H1 (cell line): ENCODE data around the gene C1orf52. TPM values are rescaled to one million over a fixed set of nuclear protein-coding genes. Genes with fewer than 3 reads are reported as not detected.

ENCODE experiments used
- CTCF ChIA-PET: fragments of 300-600 bp; sonication (Branson Sonifier 250); formaldehyde crosslinking; loops from one replicate; lab custom pipeline; 2021; ENCODE audit not compliant: partially characterized antibody; lab: Charles Lee
- POLR2A ChIA-PET: fragments of 300-600 bp; sonication (Branson Sonifier 250); formaldehyde crosslinking; loops from one replicate; lab custom pipeline; 2021; ENCODE audit warnings: inconsistent platforms; ENCODE audit not compliant: partially characterized antibody; lab: Charles Lee
- DNase-seq, 2 experiments: peaks; one replicate each; pipeline versions ENCODE4 v3.0.0 to v3.0.0-alpha.2; 2010 to 2022; ENCODE audit warnings: low spot score in 2 of 2, low read depth in 1 of 2, mixed read lengths in 1 of 2
- FAIRE-seq: peaks from 2 replicates; lab custom pipeline; 2011; peaks lifted over from hg19 to GRCh38; lab: Jason Lieb, UNC
- H2AFZ ChIP-seq: 2 replicates; pipeline ENCODE4 v1.8.1; 2012; ENCODE audit warnings: low read length, inconsistent platforms
- H2AK5ac ChIP-seq: 2 replicates; pipeline ENCODE4 v1.6.1; 2013; ENCODE audit warnings: low read depth, low read length
- H2BK120ac ChIP-seq: replicated peaks from 2 replicates; pipeline ENCODE3; 2013; ENCODE audit warnings: low read depth, low read length, inconsistent platforms
- H2BK12ac ChIP-seq: 2 replicates; pipeline ENCODE4 v1.6.1; 2013; ENCODE audit warnings: low read depth, low read length
- H2BK15ac ChIP-seq: 2 replicates; pipeline ENCODE4 v1.6.1; 2013; ENCODE audit warnings: low read length
- H2BK20ac ChIP-seq: 2 replicates; pipeline ENCODE4 v1.6.1; 2013; ENCODE audit warnings: low read length
- H2BK5ac ChIP-seq: 2 replicates; pipeline ENCODE4 v1.6.1; 2013; ENCODE audit warnings: low read depth, low read length
- H3K14ac ChIP-seq: 2 replicates; pipeline ENCODE4 v1.6.1; 2013; ENCODE audit warnings: inconsistent platforms; ENCODE audit not compliant: insufficient read length
- H3K18ac ChIP-seq: 2 replicates; pipeline ENCODE4 v1.6.1; 2013; ENCODE audit warnings: low read length; ENCODE audit errors: extremely low read depth
- H3K23ac ChIP-seq: 2 replicates; pipeline ENCODE4 v1.6.1; 2013; ENCODE audit warnings: inconsistent platforms; ENCODE audit not compliant: insufficient read length
- H3K23me2 ChIP-seq: 2 replicates; pipeline ENCODE4 v1.6.1; 2013; ENCODE audit warnings: low read depth, low read length
- H3K27ac ChIP-seq: 2 replicates; pipeline ENCODE4 v1.6.1; 2011; ENCODE audit warnings: low read depth, low read length, inconsistent platforms
- H3K27me3 ChIP-seq, 4 experiments: replicated peaks in 1 of 4; 1 replicate in 1 of 4; 2 replicates in 3 of 4; pipeline versions ENCODE4 v1.6.1 to v1.8.1; 2011 to 2013; ENCODE audit warnings: low read length in 3 of 4, mild to moderate bottlenecking in 3 of 4, inconsistent platforms in 2 of 4, mixed read lengths in 2 of 4, moderate library complexity in 1 of 4; ENCODE audit not compliant: control insufficient read depth in 3 of 4, insufficient read depth in 3 of 4; ENCODE audit errors: extremely low read depth in 1 of 4
- H3K36me3 ChIP-seq, 4 experiments: 2 replicates each; pipeline versions ENCODE4 v1.6.1 to v1.8.1; 2011 to 2013; ENCODE audit warnings: mild to moderate bottlenecking in 4 of 4, low read length in 3 of 4, moderate library complexity in 2 of 4, control low read depth in 1 of 4, inconsistent platforms in 1 of 4; ENCODE audit not compliant: insufficient read depth in 4 of 4, control insufficient read depth in 2 of 4
- H3K4ac ChIP-seq: replicated peaks from 2 replicates; pipeline ENCODE3; 2013; ENCODE audit warnings: low read length, low read depth, mixed read lengths, inconsistent platforms; ENCODE audit not compliant: insufficient read length
- H3K4me1 ChIP-seq, 4 experiments: replicated peaks in 1 of 4; 1 replicate in 1 of 4; 2 replicates in 3 of 4; pipeline versions ENCODE4 v1.6.1 to v1.8.1; 2011 to 2013; ENCODE audit warnings: low read length in 3 of 4, inconsistent platforms in 2 of 4, mixed read lengths in 1 of 4; ENCODE audit not compliant: insufficient read depth in 4 of 4, control insufficient read depth in 3 of 4
- H3K4me2 ChIP-seq, 2 experiments: 2 replicates each; pipeline versions ENCODE4 v1.6.1 to v1.8.1; 2011 to 2013; ENCODE audit warnings: low read depth in 2 of 2, low read length in 2 of 2, control low read depth in 1 of 2, inconsistent platforms in 1 of 2, mild to moderate bottlenecking in 1 of 2; ENCODE audit not compliant: insufficient read depth in 1 of 2
- H3K4me3 ChIP-seq, 4 experiments: fragments of 200-600, 300-600 bp in 1 of 4; sonication (generic), shearing (Covaris generic), sonication (Bioruptor Twin) in 1 of 4; 2 replicates each; pipeline versions ENCODE4 v1.5.1 to v1.8.1; 2011 to 2016; ENCODE audit warnings: low read length in 4 of 4, low read depth in 3 of 4, control low read depth in 2 of 4, inconsistent platforms in 2 of 4, mild to moderate bottlenecking in 2 of 4, mixed read lengths in 1 of 4, moderate library complexity in 1 of 4; ENCODE audit not compliant: insufficient read depth in 2 of 4; ENCODE audit errors: extremely low read depth in 1 of 4
- H3K56ac ChIP-seq: replicated peaks from 2 replicates; pipeline ENCODE3; 2013; ENCODE audit warnings: low read depth, mild to moderate bottlenecking, mixed read lengths, low read length, inconsistent platforms; ENCODE audit not compliant: insufficient read length
- H3K79me1 ChIP-seq: 2 replicates; pipeline ENCODE4 v1.6.1; 2013; ENCODE audit warnings: low read depth, low read length, control low read depth
- H3K79me2 ChIP-seq, 2 experiments: 2 replicates each; pipeline versions ENCODE4 v1.6.1 to v1.8.1; 2012 to 2013; ENCODE audit warnings: low read length in 2 of 2, mild to moderate bottlenecking in 2 of 2, inconsistent platforms in 1 of 2; ENCODE audit not compliant: insufficient read depth in 2 of 2, control insufficient read depth in 1 of 2
- H3K9ac ChIP-seq, 4 experiments: replicated peaks in 1 of 4; 1 replicate in 1 of 4; 2 replicates in 3 of 4; pipeline versions ENCODE4 v1.6.1 to v1.8.1; 2011 to 2013; ENCODE audit warnings: low read depth in 3 of 4, low read length in 3 of 4, control low read depth in 2 of 4, mild to moderate bottlenecking in 2 of 4, moderate library complexity in 2 of 4, inconsistent platforms in 1 of 4; ENCODE audit errors: extremely low read depth in 1 of 4
- H3K9me3 ChIP-seq, 2 experiments: 2 replicates each; pipeline versions ENCODE4 v1.6.1 to v1.8.1; 2012 to 2013; ENCODE audit warnings: mild to moderate bottlenecking in 2 of 2, moderate library complexity in 2 of 2, control low read depth in 1 of 2, inconsistent platforms in 1 of 2, low read depth in 1 of 2, low read length in 1 of 2, mixed read lengths in 1 of 2; ENCODE audit not compliant: insufficient read depth in 2 of 2
- H4K20me1 ChIP-seq, 2 experiments: replicated peaks in 1 of 2; 2 replicates each; pipeline versions ENCODE3 to v1.8.1; 2011 to 2013; ENCODE audit warnings: inconsistent platforms in 2 of 2, low read length in 2 of 2, mild to moderate bottlenecking in 1 of 2; ENCODE audit not compliant: insufficient read depth in 2 of 2, control insufficient read depth in 1 of 2
- H4K5ac ChIP-seq: 2 replicates; pipeline ENCODE4 v1.6.1; 2013; ENCODE audit warnings: low read length, low read depth, mixed read lengths, inconsistent platforms; ENCODE audit not compliant: insufficient read length
- H4K8ac ChIP-seq: 2 replicates; pipeline ENCODE4 v1.8.0; 2013; ENCODE audit warnings: mild to moderate bottlenecking, moderate library complexity, low read length, inconsistent platforms; ENCODE audit not compliant: insufficient read depth; ENCODE audit errors: extremely low read depth
- H4K91ac ChIP-seq: replicated peaks from 2 replicates; pipeline ENCODE3; 2013; ENCODE audit warnings: low read length, mixed read lengths, inconsistent platforms; ENCODE audit not compliant: insufficient read length
- ASH2L ChIP-seq: fragments of 200-600, 300-600 bp; sonication (generic); IDR thresholded peaks from one replicate; pipeline ENCODE4 v1.7.1; 2017; ENCODE audit warnings: low read length
- ATF3 ChIP-seq: IDR thresholded peaks from 2 replicates; pipeline ENCODE4 v1.6.1; 2011; ENCODE audit warnings: low read depth, mild to moderate bottlenecking, low read length; ENCODE audit not compliant: insufficient read depth
- BACH1 ChIP-seq: IDR thresholded peaks from 2 replicates; pipeline ENCODE4 v1.6.1; 2012; ENCODE audit warnings: low read length, improper control_type of control experiment
- GABPA ChIP-seq: IDR thresholded peaks from 2 replicates; pipeline ENCODE4 v1.6.1; 2011; ENCODE audit warnings: mild to moderate bottlenecking, low read length, moderate library complexity, borderline replicate concordance; ENCODE audit not compliant: insufficient read depth
- GTF2F1 ChIP-seq: IDR thresholded peaks from 2 replicates; pipeline ENCODE4 v1.6.1; 2012; ENCODE audit warnings: low read depth, low read length, improper control_type of control experiment, borderline replicate concordance
- MAFK ChIP-seq: IDR thresholded peaks from 2 replicates; pipeline ENCODE4 v1.6.1; 2012; ENCODE audit warnings: low read depth, mild to moderate bottlenecking, improper control_type of control experiment, low read length
- MAX ChIP-seq: IDR thresholded peaks from 2 replicates; pipeline ENCODE4 v1.6.1; 2012; ENCODE audit warnings: inconsistent platforms
- NANOG ChIP-seq: IDR thresholded peaks from 2 replicates; pipeline ENCODE4 v1.6.1; 2011; ENCODE audit warnings: low read length, low read depth, mild to moderate bottlenecking, inconsistent platforms; ENCODE audit not compliant: insufficient read depth, poor library complexity, severe bottlenecking
- RFX5 ChIP-seq: IDR thresholded peaks from 2 replicates; pipeline ENCODE4 v1.6.1; 2011; ENCODE audit warnings: low read depth, low read length, improper control_type of control experiment, borderline replicate concordance
- RNF2 ChIP-seq: fragments of 200-900, 300-1000 bp; sonication (generic); IDR thresholded peaks from 2 replicates; pipeline ENCODE4 v1.7.1; 2016; ENCODE audit warnings: borderline replicate concordance, low read depth, mild to moderate bottlenecking, antibody characterized with exemption, low read length; ENCODE audit not compliant: poor library complexity, severe bottlenecking; ENCODE audit errors: missing control alignments
- SIRT6 ChIP-seq: IDR thresholded peaks from one replicate; pipeline ENCODE4 v1.7.1; 2012; ENCODE audit warnings: low read length, inconsistent platforms
- SP4 ChIP-seq: IDR thresholded peaks from 2 replicates; pipeline ENCODE4 v1.6.1; 2012; ENCODE audit warnings: low read length, inconsistent platforms
- SUZ12 ChIP-seq: fragments of 200-600 bp; sonication (generic); IDR thresholded peaks from 2 replicates; pipeline ENCODE4 v1.6.1; 2012; ENCODE audit warnings: mild to moderate bottlenecking, inconsistent platforms, low read length, moderate library complexity, mixed read lengths
- TCF12 ChIP-seq: IDR thresholded peaks from 2 replicates; pipeline ENCODE4 v1.6.1; 2011; ENCODE audit warnings: low read depth, mild to moderate bottlenecking, low read length
- WGBS, 2 experiments: shearing (Covaris generic) in 1 of 2; methylation state at CpG; one replicate each; pipeline versions ENCODE4 v1.1.6 to v1.1.7; 2013 to 2015; ENCODE audit warnings: low lambda C conversion rate in 2 of 2, mixed read lengths in 2 of 2, inconsistent platforms in 1 of 2, low coverage in 1 of 2, missing lambda C conversion rate in 1 of 2; ENCODE audit not compliant: insufficient replicate concordance in 2 of 2, insufficient coverage in 1 of 2, insufficient read length in 1 of 2; ENCODE audit errors: extremely low coverage in 1 of 2, missing lambda C conversion rate in 1 of 2; 5-methylcytosine and 5-hydroxymethylcytosine counted together
- polyA plus RNA-seq, 7 experiments: library from polyadenylated mRNA; depleted of rRNA in 3 of 7; stranded (reverse) in 5 of 7; unstranded in 2 of 7; fragments of >200 nt in 5 of 7; fragments of 200-250 nt in 2 of 7; gene quantifications; 1 replicate in 5 of 7; 2 replicates in 1 of 7; 4 replicates in 1 of 7; pipeline versions ENCODE4 v1.2.1 to v1.2.3, GENCODE V29; 2011 to 2013; ENCODE audit warnings: missing spikeins in 2 of 7, mixed read lengths in 2 of 7
- total RNA-seq: library from RNA; stranded (reverse); fragmentation: NEBNext Ultra II Directional; extraction: Animal tissue kit (Norgen Biotek cat#: 25700); gene quantifications from 2 replicates; pipeline ENCODE4 v1.2.1, GENCODE V29; 2021

C1orf52 gene
- total and polyA plus RNA-seq, 2 of the 8 experiments (the other 6 are each of a cell fraction or from before 2014, with no cell fraction given): 29.2 to 39.1 TPM

GRCh38 chr1:85214654-85215053 is 44.8 kb downstream of the C1orf52 start:
- H3K79me1 ChIP-seq: no peaks in the 10 kb centered on the region
- H3K27ac ChIP-seq: no peak overlapping the region
- H3K4me2 ChIP-seq: no peak overlapping the region
- H2BK20ac ChIP-seq: no peak overlapping the region
- H2BK12ac ChIP-seq: no peak overlapping the region
- no peak overlapping the region for H3K14ac ChIP-seq
- ChIA-PET CTCF (interaction anchor here (2.1 kb wide), 1 partner anchor 15 kb away, joined by 8 read pairs; no protein-coding TSS in a partner anchor), POLR2A (no interaction called here)
- H3K56ac ChIP-seq: no peak overlapping the region
- FAIRE-seq (no peak), DNase-seq (no peak)
- H3K9me3 ChIP-seq: no peaks in the 10 kb centered on the region
- H3K79me2 ChIP-seq: no peaks in the 10 kb centered on the region
- H2BK15ac ChIP-seq: no peak overlapping the region
- no peak overlapping the region for H2BK5ac ChIP-seq
- H4K8ac ChIP-seq: no peak overlapping the region
- H3K4me1 ChIP-seq: peaks cover 0 to 2% (median 0%) of the 10 kb centered on the region in 4 experiments; a peak in 2 of 7 replicates
- H3K18ac ChIP-seq: no peak overlapping the region
- no peak overlapping the region for H3K23ac ChIP-seq
- H3K4ac ChIP-seq: no peak overlapping the region
- H3K27me3 ChIP-seq: no peaks in the 10 kb centered on the region
- no peaks in the 10 kb centered on the region for H4K20me1 ChIP-seq
- no peak overlapping the region for H2AK5ac ChIP-seq
- H4K5ac ChIP-seq: no peak overlapping the region
- no peak overlapping the region for H3K4me3 ChIP-seq
- no peak overlapping the region for H2AFZ ChIP-seq
- 92% methylated on average over 5 of the region's 5 CpGs; no CpG with 5 or more reads in 1 of the 2 experiments for WGBS, 2 experiments
- no peak overlapping the region for H4K91ac ChIP-seq
- H2BK120ac ChIP-seq: no peak overlapping the region
- no peaks in the 10 kb centered on the region for H3K36me3 ChIP-seq
- no peak overlapping the region for H3K9ac ChIP-seq
- H3K23me2 ChIP-seq: no peaks in the 10 kb centered on the region
- TF ChIP-seq ATF3 (no peak), TCF12 (no peak), GABPA (no peak), ASH2L (no peak), RNF2 (no peak), SIRT6 (no peak), RFX5 (no peak), SP4 (no peak), NANOG (no peak), MAFK (no peak), GTF2F1 (no peak), SUZ12 (no peak), MAX (no peak), BACH1 (no peak)
